ENCODE data around the gene PRKCH. TPM values are rescaled to one million over a fixed set of nuclear protein-coding genes. Genes with fewer than 3 reads are reported as not detected.

PRKCH gene
- total RNA-seq, 1 experiment from 2014 or later = 18.3 TPM

DNA sequence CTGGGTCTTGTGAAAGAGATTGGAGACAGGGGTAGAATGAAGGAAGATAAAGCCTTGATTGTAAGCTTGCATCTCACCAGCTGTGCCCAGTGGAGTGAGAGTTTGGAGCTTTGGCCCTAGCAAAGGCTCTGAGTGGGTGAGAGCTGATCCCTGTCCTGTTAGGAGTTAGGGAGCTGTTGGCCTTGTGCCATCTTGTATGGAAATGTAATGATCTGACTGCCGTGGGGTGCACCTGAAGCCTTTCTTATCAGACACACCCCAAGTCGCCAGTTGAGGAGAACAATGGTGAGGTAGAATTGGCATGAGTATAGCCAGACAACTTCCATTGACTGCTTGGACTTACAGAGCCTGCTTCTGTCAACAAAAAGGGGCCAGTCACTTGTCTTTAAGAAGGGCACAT lies 130.1 kb downstream of the PRKCH start:
- no peak overlapping the region for H3K27ac Mint-ChIP-seq (ENCODE audit: unreplicated experiment)
- TF ChIP-seq, protein P1, sequence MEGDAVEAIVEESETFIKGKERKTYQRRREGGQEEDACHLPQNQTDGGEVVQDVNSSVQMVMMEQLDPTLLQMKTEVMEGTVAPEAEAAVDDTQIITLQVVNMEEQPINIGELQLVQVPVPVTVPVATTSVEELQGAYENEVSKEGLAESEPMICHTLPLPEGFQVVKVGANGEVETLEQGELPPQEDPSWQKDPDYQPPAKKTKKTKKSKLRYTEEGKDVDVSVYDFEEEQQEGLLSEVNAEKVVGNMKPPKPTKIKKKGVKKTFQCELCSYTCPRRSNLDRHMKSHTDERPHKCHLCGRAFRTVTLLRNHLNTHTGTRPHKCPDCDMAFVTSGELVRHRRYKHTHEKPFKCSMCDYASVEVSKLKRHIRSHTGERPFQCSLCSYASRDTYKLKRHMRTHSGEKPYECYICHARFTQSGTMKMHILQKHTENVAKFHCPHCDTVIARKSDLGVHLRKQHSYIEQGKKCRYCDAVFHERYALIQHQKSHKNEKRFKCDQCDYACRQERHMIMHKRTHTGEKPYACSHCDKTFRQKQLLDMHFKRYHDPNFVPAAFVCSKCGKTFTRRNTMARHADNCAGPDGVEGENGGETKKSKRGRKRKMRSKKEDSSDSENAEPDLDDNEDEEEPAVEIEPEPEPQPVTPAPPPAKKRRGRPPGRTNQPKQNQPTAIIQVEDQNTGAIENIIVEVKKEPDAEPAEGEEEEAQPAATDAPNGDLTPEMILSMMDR (IDR thresholded peaks at IDR 0.05; ENCODE audit: insufficient read depth in 1 of 2, low read depth in 1 of 2, low read length in 1 of 2, severe bottlenecking in 1 of 2, unreplicated experiment in 1 of 2) = no peak
- ChIA-PET CTCF (no interaction called here), POLR2A (no interaction called here)
- H3K4me1 ChIP-seq = no peaks in the 10 kb centered on the region
- intact Hi-C loops (cut with micrococcal nuclease; ENCODE audit: unreplicated experiment) = no loop called here
- no peaks in the 10 kb centered on the region for H3K9me3 Mint-ChIP-seq (ENCODE audit: unreplicated experiment)
- no TSS peak for BruUV-seq (replicated peaks)
- H3K36me3 Mint-ChIP-seq (ENCODE audit: insufficient read depth, unreplicated experiment) = peaks cover 6% of the 10 kb centered on the region
- no peak for DNase-seq
- H3K4me3 ChIP-seq (ENCODE audit: low read depth, low read length) = no peak overlapping the region
- H3K27me3 ChIP-seq (replicated peaks; ENCODE audit: control insufficient read depth, insufficient read depth, low read length) = no peaks in the 10 kb centered on the region
- H3K4me3 Mint-ChIP-seq (ENCODE audit: unreplicated experiment) = no peak overlapping the region
- H3K4me1 Mint-ChIP-seq (ENCODE audit: low read depth, unreplicated experiment) = no peaks in the 10 kb centered on the region
- no peaks in the 10 kb centered on the region for H3K36me3 ChIP-seq (ENCODE audit: control insufficient read depth, insufficient read depth, low read length)
- H3K9me3 ChIP-seq = no peaks in the 10 kb centered on the region
- H3K27me3 Mint-ChIP-seq (ENCODE audit: insufficient read depth, unreplicated experiment) = no peaks in the 10 kb centered on the region

DNA sequence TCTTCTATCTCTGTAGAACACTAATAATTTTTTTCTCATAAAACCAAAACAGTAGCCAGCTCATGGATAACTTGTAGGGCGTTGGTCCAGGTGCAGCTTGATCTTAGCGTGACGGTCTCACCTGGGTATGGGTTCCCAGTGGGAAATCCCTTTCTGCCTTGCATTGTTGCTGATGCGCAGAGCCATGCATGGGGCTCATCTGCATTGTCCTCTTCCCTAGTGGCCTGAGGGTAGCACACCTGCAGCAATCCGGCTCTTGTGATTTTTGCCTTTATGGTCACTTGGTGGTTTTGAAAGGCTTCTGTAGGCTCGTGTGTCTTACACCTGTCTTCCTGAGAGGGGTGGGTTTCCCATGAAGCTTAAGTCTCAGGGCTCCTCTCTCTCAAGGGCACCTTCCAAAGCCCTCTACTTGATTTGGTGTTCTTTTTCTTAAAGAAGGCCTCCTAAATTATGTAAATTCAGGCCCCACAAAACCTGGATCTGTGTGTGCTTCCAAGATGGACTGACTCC lies 130.6 kb downstream of the PRKCH start:
- Mint-ChIP-seq H3K4me3 (ENCODE audit: unreplicated experiment) (no peak overlapping the region), H3K27ac (ENCODE audit: unreplicated experiment) (no peak overlapping the region), H3K36me3 (ENCODE audit: insufficient read depth, unreplicated experiment) (peaks cover 10% of the 10 kb centered on the region), H3K27me3 (ENCODE audit: insufficient read depth, unreplicated experiment) (no peaks in the 10 kb centered on the region), H3K4me1 (ENCODE audit: low read depth, unreplicated experiment) (no peaks in the 10 kb centered on the region), H3K9me3 (ENCODE audit: unreplicated experiment) (no peaks in the 10 kb centered on the region)
- ChIA-PET CTCF (no interaction called here), POLR2A (interaction anchor here (0.6 kb wide), 1 partner anchor 130 kb away, joined by 3 read pairs; no protein-coding TSS in a partner anchor)
- BruUV-seq (replicated peaks) = no TSS peak
- Histone ChIP-seq H3K36me3 (ENCODE audit: control insufficient read depth, insufficient read depth, low read length) (no peaks in the 10 kb centered on the region), H3K4me3 (ENCODE audit: low read depth, low read length) (no peak overlapping the region), H3K27me3 (replicated peaks; ENCODE audit: control insufficient read depth, insufficient read depth, low read length) (no peaks in the 10 kb centered on the region), H3K4me1 (no peaks in the 10 kb centered on the region), H3K9me3 (no peaks in the 10 kb centered on the region)
- no peak for DNase-seq
- intact Hi-C loops (cut with micrococcal nuclease; ENCODE audit: unreplicated experiment) = no loop called here
- TF ChIP-seq, protein P1 (IDR thresholded peaks at IDR 0.05; ENCODE audit: insufficient read depth in 1 of 2, low read depth in 1 of 2, low read length in 1 of 2, severe bottlenecking in 1 of 2, unreplicated experiment in 1 of 2) = no peak

DNA sequence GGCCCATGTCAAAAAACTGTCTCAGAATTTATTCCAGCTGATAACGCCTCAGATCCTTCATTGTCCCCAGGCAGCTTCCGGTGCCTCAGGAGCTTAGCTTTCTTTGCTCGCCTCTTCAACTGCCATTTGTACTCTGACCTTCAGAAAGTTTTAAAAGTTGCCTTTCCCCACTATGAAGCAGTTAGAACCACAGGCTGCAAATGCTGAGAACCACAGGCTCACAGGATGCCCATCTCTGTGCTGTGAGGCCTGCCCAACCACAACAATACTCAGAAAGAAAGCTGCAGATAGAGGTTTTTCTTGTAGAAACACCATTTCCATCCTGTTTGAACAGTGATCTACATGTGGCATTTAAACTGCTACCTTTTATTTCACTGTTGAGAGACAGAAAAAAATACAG lies 131.1 kb downstream of the PRKCH start:
- H3K9me3 ChIP-seq = no peaks in the 10 kb centered on the region
- Mint-ChIP-seq H3K27me3 (ENCODE audit: insufficient read depth, unreplicated experiment) (no peaks in the 10 kb centered on the region), H3K36me3 (ENCODE audit: insufficient read depth, unreplicated experiment) (peaks cover 15% of the 10 kb centered on the region), H3K27ac (ENCODE audit: unreplicated experiment) (no peak overlapping the region), H3K4me3 (ENCODE audit: unreplicated experiment) (no peak overlapping the region), H3K9me3 (ENCODE audit: unreplicated experiment) (no peaks in the 10 kb centered on the region), H3K4me1 (ENCODE audit: low read depth, unreplicated experiment) (no peaks in the 10 kb centered on the region)
- no TSS peak for BruUV-seq (replicated peaks)
- H3K36me3 ChIP-seq (ENCODE audit: control insufficient read depth, insufficient read depth, low read length) = no peaks in the 10 kb centered on the region
- no peak for DNase-seq
- CTCF ChIA-PET = no interaction called here
- TF ChIP-seq, protein P1 (IDR thresholded peaks at IDR 0.05; ENCODE audit: insufficient read depth in 1 of 2, low read depth in 1 of 2, low read length in 1 of 2, severe bottlenecking in 1 of 2, unreplicated experiment in 1 of 2) = no peak
- H3K4me3 ChIP-seq (ENCODE audit: low read depth, low read length) = no peak overlapping the region
- POLR2A ChIA-PET = interaction anchor here (0.6 kb wide), 1 partner anchor 131 kb away, joined by 3 read pairs; no protein-coding TSS in a partner anchor
- H3K27me3 ChIP-seq (replicated peaks; ENCODE audit: control insufficient read depth, insufficient read depth, low read length) = no peaks in the 10 kb centered on the region
- intact Hi-C loops (cut with micrococcal nuclease; ENCODE audit: unreplicated experiment) = no loop called here
- H3K4me1 ChIP-seq = no peaks in the 10 kb centered on the region
